HCT116 (cell line): ENCODE measurements around the gene GSC.

ENCODE experiments used
- CEBPB ChIP-seq: IDR thresholded peaks from 2 replicates; pipeline ENCODE4 v1.6.1; 2012; ENCODE audit warnings: low read depth
- CTCF ChIP-seq, 3 experiments: fragments of 200-600 bp in 1 of 3; sonication (generic) in 1 of 3; IDR thresholded peaks in 2 of 3; conservative IDR thresholded peaks in 1 of 3; 2 replicates each; pipeline ENCODE4 v1.5.1; 2012 to 2017; ENCODE audit warnings: low read depth in 2 of 3, low read length in 2 of 3, antibody characterized with exemption in 1 of 3, borderline replicate concordance in 1 of 3, control low read depth in 1 of 3, mild to moderate bottlenecking in 1 of 3, mixed read lengths in 1 of 3, mixed run types in 1 of 3, moderate library complexity in 1 of 3; ENCODE audit not compliant: insufficient read depth in 1 of 3
- POLR2A ChIP-seq: IDR thresholded peaks from 2 replicates; pipeline ENCODE4 v1.7.0; 2011; ENCODE audit warnings: borderline replicate concordance; ENCODE audit not compliant: insufficient read depth, insufficient read length; ENCODE audit errors: extremely low read depth
- POLR2AphosphoS5 ChIP-seq: IDR thresholded peaks from 2 replicates; pipeline ENCODE4 v1.6.1; 2011; ENCODE audit warnings: mild to moderate bottlenecking, low read depth, low read length, moderate library complexity
- RAD21 ChIP-seq: IDR thresholded peaks from 2 replicates; pipeline ENCODE4 v1.6.1; 2012; ENCODE audit warnings: low read depth, mild to moderate bottlenecking
- SIN3A ChIP-seq: IDR thresholded peaks from 2 replicates; pipeline ENCODE4 v1.6.1; 2012; ENCODE audit warnings: low read depth
- SP1 ChIP-seq: IDR thresholded peaks from 2 replicates; pipeline ENCODE4 v1.6.1; 2012; ENCODE audit warnings: low read depth
- YY1 ChIP-seq: IDR thresholded peaks from 2 replicates; pipeline ENCODE4 v1.6.1; 2011; ENCODE audit warnings: low read length, low read depth, moderate library complexity, mild to moderate bottlenecking; ENCODE audit not compliant: insufficient replicate concordance; ENCODE audit errors: extremely low read depth
- ZFX ChIP-seq: fragments of 450-650 bp; IDR thresholded peaks from 2 replicates; pipeline ENCODE4 v1.6.1; 2017
- ZNF274 ChIP-seq: fragments of 200-500 bp; sonication (Bioruptor generic); IDR thresholded peaks from 2 replicates; pipeline ENCODE4 v1.6.1; 2014; ENCODE audit warnings: mild to moderate bottlenecking, low read depth, low read length, inconsistent platforms
- TF ChIP-seq, protein P1 (sequence below): IDR thresholded peaks from 2 replicates; pipeline ENCODE4 v1.6.1; 2012
- TF ChIP-seq, protein P2 (sequence below): IDR thresholded peaks from 2 replicates; pipeline ENCODE4 v1.6.1; 2012

GRCh38 chr14:94754391-94754942 is 15.4 kb downstream of the GSC start:
- no peak for TF ChIP-seq CTCF (IDR thresholded peaks at IDR 0.05 in 2 of 3, conservative IDR thresholded peaks at IDR 0.05 in 1 of 3; ENCODE audit: borderline replicate concordance in 1 of 3, insufficient read depth in 1 of 3, low read depth in 2 of 3, low read length in 2 of 3)
- no peak for TF ChIP-seq POLR2A
- TF ChIP-seq YY1 = no peak
- TF ChIP-seq POLR2AphosphoS5 = no peak
- TF ChIP-seq CEBPB = no peak
- TF ChIP-seq SIN3A = no peak
- TF ChIP-seq RAD21 = no peak
- TF ChIP-seq ZFX = no peak
- no peak for TF ChIP-seq SP1
- TF ChIP-seq, protein P1, sequence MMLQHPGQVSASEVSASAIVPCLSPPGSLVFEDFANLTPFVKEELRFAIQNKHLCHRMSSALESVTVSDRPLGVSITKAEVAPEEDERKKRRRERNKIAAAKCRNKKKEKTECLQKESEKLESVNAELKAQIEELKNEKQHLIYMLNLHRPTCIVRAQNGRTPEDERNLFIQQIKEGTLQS = no peak
- TF ChIP-seq, protein P2, sequence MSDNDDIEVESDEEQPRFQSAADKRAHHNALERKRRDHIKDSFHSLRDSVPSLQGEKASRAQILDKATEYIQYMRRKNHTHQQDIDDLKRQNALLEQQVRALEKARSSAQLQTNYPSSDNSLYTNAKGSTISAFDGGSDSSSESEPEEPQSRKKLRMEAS = no peak
- no peak for TF ChIP-seq ZNF274
